ENCODE data around the gene COL6A5. TPM values are rescaled to one million over a fixed set of nuclear protein-coding genes. Genes with fewer than 3 reads are reported as not detected.

The COL6A5 gene
- total RNA-seq, 1 donor from 2014 or later, result not detected

GRCh38 chr3:130514681-130515080 lies 169.2 kb downstream of the COL6A5 start:
- no peak for DNase-seq (ENCODE audit: low read depth)

GRCh38 chr3:130515755-130516154 lies 170.3 kb downstream of the COL6A5 start:
- DNase-seq (ENCODE audit: low read depth), result no peak

GRCh38 chr3:130516645-130517512 lies 171.4 kb downstream of the COL6A5 start, which contains the start of gene COL6A6:
TSS of gene COL6A6 (plus strand) at chr3:130517177. CDS start at chr3:130560365, 43,188 bp downstream.
- DNase-seq (ENCODE audit: low read depth), result peak; percentile 8

DNA sequence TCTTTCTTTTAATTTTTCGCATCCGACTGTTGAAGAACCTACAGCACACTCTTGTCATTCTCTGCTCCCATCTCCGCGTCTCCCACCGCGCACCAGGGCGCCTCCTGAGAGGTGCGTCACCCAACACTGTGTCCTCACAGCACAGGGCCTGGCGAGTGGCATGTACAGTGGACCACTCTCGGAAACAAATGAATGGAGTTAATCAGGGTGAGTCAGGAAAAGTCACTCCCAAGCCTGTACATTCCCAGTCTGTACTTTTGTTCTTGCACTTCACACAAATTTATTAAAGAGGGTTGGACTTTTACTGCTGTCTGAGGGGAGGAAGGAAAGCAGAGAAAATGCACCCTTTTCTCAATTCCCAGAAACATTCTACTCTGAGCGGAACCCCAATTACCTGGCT lies 172.1 kb downstream of the COL6A5 start:
- no peak for DNase-seq (ENCODE audit: low read depth)

- DNase-seq (ENCODE audit: low read depth), result no peak
These were observed 174.3 kb downstream of the COL6A5 start for GRCh38 chr3:130519754-130520153.

DNA sequence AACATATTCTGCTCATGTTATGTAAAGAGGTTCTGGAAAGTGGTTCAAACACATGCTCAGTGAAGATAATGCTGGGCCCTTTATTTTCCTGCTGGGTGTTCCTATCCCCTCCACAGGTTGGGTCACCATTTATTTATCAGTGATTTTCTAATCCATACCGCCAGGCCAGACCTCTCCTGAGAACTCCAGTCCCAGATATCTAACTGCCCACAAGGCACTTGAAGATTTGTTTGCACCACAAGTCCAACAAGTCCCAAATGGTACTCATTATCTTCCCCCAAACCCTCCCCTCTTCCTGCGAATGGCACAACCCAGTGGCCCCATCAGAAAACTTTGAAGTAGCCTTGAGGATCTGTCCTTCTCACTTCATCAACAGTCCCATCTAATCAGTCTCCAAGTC lies 176.9 kb downstream of the COL6A5 start:
- no peak for DNase-seq (ENCODE audit: low read depth)

GRCh38 chr3:130527426-130527825 lies 182.0 kb downstream of the COL6A5 start:
- no peak for DNase-seq (ENCODE audit: low read depth)

GRCh38 chr3:130528120-130528519 lies 182.6 kb downstream of the COL6A5 start:
- DNase-seq (ENCODE audit: low read depth), result no peak

DNA sequence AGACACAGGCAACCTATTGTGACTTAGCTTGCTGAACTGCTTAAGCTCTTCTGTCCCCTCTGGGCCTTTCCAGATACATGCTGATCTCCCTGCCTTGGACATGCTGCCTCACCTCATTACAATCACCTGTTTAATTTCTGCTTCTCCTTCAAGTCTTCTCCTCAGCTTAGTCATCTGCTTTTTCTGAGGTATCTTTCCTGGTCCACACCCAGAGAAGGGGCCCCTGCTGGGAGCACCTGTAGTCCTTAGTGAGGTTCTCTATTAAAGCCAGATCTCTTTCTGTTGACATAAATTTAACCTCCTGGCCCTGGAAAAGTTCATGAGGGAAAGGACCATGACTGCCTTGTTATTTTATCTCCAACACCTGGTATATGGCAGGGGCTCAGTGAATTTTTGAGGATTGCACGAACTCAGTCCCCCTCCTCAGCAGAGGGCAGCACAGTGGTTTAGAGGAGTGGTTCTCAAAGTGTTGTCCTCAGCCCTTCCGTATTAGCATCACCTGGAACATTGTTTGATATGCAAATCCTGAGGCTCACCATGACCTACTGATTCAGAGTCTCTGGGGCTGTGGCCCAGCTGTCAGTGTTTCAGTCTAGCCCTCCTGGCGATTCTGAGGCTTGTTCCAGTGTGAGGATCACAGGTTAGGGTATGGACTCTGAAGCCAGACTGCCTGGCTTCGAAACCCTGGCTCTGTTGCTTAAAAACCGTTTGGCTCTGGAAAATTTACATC lies 184.2 kb downstream of the COL6A5 start:
- DNase-seq (ENCODE audit: low read depth), result no peak

DNA sequence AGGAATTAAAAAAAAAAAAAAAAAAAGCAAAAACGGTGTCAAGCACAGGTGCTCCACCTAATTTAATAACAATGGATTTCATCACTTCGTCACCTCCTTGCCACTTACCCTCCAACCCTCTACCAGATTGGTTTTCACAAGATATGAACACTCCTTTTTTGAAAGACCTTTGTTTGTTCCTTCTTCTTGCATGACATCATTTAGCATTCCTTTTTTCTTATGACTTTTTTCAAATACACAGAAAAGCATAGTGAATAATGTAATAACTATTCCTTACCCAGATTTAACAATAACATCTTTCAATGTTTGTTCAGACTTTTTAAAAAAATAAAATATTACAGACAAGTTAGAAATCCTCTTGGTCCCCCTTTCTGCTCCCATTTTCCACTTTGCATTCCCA lies 187.8 kb downstream of the COL6A5 start:
- DNase-seq (ENCODE audit: low read depth), result no peak

Other genes with a start within 250 kb of the COL6A5 start
- gene COL6A6, start 171.5 kb downstream of the COL6A5 start, total RNA-seq, result 0.10 and 0.13 TPM in 2 replicates

All from myocyte (in vitro differentiated cells).